GM12891 (cell line): ENCODE measurements around the gene CYP4F8.

Experiments
- POLR2A ChIP-seq: IDR thresholded peaks from 2 replicates; pipeline ENCODE4 v1.6.1; 2011; ENCODE audit warnings: low read depth, low read length, control low read depth
- POLR2AphosphoS5 ChIP-seq: IDR thresholded peaks from 2 replicates; pipeline ENCODE4 v1.6.1; 2011; ENCODE audit warnings: low read depth, low read length, control low read depth
- POU2F2 ChIP-seq: IDR thresholded peaks from 2 replicates; pipeline ENCODE4 v1.6.1; 2011; ENCODE audit warnings: low read depth, mild to moderate bottlenecking, control low read depth, low read length, moderate library complexity
- SPI1 ChIP-seq: IDR thresholded peaks from 2 replicates; pipeline ENCODE4 v1.6.1; 2011; ENCODE audit warnings: low read depth, low read length, control low read depth
- TAF1 ChIP-seq: IDR thresholded peaks from 2 replicates; pipeline ENCODE4 v1.6.1; 2011; ENCODE audit warnings: low read depth, low read length, control low read depth

- TF ChIP-seq POLR2AphosphoS5 (no peak), TAF1 (no peak), POLR2A (no peak), POU2F2 (no peak), SPI1 (no peak)
These were observed 25.1 kb upstream of the CYP4F8 start for GRCh38 chr19:15589760-15590451.
